ENCODE measurements around the gene SIGLEC11.
"Not testable (repeated sequence)": the region's sequence is repeated elsewhere in the genome, so short reads cannot be mapped to it uniquely, and the experiment has no call there.

Gene SIGLEC11

DNA sequence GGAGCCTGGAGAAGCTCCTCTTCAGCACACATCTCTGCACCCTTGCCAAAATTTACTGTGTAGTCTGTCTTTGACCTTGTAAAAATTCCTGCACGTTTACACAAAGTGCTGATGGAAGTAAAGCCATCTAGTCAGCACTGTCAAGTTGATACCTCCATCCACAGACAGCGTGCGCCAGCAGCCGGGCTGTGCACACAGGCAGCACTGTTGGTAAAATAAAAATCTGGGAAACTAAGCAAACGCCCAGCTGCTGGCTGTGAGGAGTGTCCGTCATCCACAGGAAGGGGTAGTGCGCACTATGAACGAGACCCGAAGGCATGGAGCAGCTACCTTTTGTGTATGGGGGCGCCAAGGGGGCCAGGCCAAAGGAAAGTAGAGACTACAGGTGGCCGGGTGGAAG, 17.4 kb upstream of the SIGLEC11 start:
- no peaks in the 10 kb centered on the region for H3K4me1 ChIP-seq (ENCODE audit: control insufficient read depth, insufficient read depth, low read length)
- H3K27me3 ChIP-seq (ENCODE audit: control insufficient read depth, insufficient read depth, low read length), result no peaks in the 10 kb centered on the region
- H3K36me3 ChIP-seq (ENCODE audit: control insufficient read depth, insufficient read depth, low read length), result no peaks in the 10 kb centered on the region
- no peak overlapping the region for H3K9ac ChIP-seq (ENCODE audit: low read depth, low read length)
- H3K4me3 ChIP-seq (ENCODE audit: low read depth, low read length), result no peak overlapping the region
- no peaks in the 10 kb centered on the region for H3K9me3 ChIP-seq (ENCODE audit: control insufficient read depth, insufficient read depth, low read length)

DNA sequence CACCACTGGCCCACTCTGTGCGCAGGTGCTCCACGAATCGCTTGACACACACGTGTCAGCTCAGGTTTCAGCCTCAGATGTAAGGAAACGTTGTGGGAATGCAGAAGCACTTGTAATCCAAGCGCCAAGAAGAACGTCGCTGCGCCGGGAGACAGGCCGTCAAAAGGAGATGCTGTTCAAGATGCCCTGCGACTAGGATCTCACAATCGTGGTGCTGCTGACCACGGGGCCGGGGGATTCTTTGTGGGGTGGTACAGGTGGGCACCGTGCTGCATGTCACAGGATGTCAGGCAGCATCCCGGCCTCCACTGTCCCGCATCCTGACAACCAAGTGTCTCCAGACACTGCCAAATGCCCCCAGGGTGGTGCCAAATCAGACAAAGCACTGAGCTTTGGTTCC, 16.9 kb upstream of the SIGLEC11 start:
- H3K4me1 ChIP-seq (ENCODE audit: control insufficient read depth, insufficient read depth, low read length), result no peaks in the 10 kb centered on the region
- no peaks in the 10 kb centered on the region for H3K36me3 ChIP-seq (ENCODE audit: control insufficient read depth, insufficient read depth, low read length)
- H3K4me3 ChIP-seq (ENCODE audit: low read depth, low read length), result no peak overlapping the region
- no peak overlapping the region for H3K9ac ChIP-seq (ENCODE audit: low read depth, low read length)
- no peaks in the 10 kb centered on the region for H3K27me3 ChIP-seq (ENCODE audit: control insufficient read depth, insufficient read depth, low read length)
- no peaks in the 10 kb centered on the region for H3K9me3 ChIP-seq (ENCODE audit: control insufficient read depth, insufficient read depth, low read length)

DNA sequence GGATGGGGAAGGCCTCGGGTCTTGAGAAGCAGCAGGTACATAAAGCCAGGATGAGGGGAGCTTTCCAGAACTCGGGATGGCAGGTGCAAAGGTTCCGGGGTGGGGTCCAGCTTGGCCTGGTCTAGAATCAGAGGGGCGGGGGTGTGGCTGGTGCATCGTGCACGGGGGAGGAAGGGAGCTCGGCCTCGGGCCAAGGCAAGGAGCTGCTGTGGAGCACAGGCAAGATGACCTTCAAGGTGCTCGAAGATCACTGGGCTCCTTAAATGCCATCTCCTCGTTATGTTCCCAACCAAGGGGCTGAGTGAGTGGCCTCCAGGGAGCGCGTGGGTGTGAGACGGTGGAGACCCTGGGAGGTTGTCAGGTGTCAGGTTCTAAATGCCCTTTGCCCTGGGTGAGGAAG, 16.1 kb upstream of the SIGLEC11 start:
- Histone ChIP-seq H3K4me3 (ENCODE audit: low read depth, low read length) (no peak overlapping the region), H3K27me3 (ENCODE audit: control insufficient read depth, insufficient read depth, low read length) (no peaks in the 10 kb centered on the region), H3K36me3 (ENCODE audit: control insufficient read depth, insufficient read depth, low read length) (no peaks in the 10 kb centered on the region), H3K9ac (ENCODE audit: low read depth, low read length) (no peak overlapping the region), H3K9me3 (ENCODE audit: control insufficient read depth, insufficient read depth, low read length) (no peaks in the 10 kb centered on the region), H3K4me1 (ENCODE audit: control insufficient read depth, insufficient read depth, low read length) (no peaks in the 10 kb centered on the region)

DNA sequence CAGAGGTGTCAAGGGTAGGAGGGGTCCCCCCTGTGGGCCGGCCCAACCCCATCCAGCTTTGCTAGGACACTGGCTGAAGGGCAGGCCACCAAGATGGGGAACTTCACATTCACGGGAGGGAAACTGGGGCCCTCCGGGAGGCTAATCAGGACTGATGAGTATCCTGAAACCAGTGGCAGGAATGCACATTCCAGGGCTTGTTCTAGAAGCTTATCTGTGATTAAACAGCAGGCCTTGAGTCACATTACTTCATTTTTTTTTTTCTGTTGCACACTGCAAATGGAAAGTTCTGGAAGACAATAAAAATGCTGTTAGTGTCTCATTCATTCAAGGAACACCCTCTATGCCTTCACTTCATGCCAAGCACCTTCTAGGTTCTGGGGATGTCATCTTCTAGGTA, 15.5 kb upstream of the SIGLEC11 start:
- no peaks in the 10 kb centered on the region for H3K36me3 ChIP-seq (ENCODE audit: control insufficient read depth, insufficient read depth, low read length)
- no peaks in the 10 kb centered on the region for H3K9me3 ChIP-seq (ENCODE audit: control insufficient read depth, insufficient read depth, low read length)
- H3K9ac ChIP-seq (ENCODE audit: low read depth, low read length), result no peak overlapping the region
- H3K4me3 ChIP-seq (ENCODE audit: low read depth, low read length), result no peak overlapping the region
- no peaks in the 10 kb centered on the region for H3K4me1 ChIP-seq (ENCODE audit: control insufficient read depth, insufficient read depth, low read length)
- H3K27me3 ChIP-seq (ENCODE audit: control insufficient read depth, insufficient read depth, low read length), result no peaks in the 10 kb centered on the region

DNA sequence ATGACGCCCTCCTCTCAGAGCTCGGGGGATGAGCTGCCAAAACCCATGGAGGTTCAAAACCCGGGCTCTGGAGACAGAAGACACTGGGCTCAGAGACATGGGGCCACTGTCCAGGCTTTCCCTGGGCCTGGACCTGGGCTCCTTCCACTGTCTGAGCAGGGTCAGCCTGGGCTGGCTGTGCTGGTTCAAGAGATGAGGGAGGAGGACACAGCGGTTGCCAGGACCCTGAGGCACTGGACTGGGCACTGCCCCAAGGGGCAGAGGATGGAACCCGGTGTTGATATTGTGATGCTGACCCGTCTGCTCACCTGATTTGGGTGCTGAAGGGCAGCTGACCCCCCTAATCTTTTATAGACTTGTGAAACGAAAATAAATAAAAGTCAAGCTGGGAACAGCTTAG, 14.1 kb upstream of the SIGLEC11 start:
- Histone ChIP-seq H3K4me1 (ENCODE audit: control insufficient read depth, insufficient read depth, low read length) (no peaks in the 10 kb centered on the region), H3K27me3 (ENCODE audit: control insufficient read depth, insufficient read depth, low read length) (no peaks in the 10 kb centered on the region), H3K9me3 (ENCODE audit: control insufficient read depth, insufficient read depth, low read length) (no peaks in the 10 kb centered on the region), H3K4me3 (ENCODE audit: low read depth, low read length) (no peak overlapping the region), H3K36me3 (ENCODE audit: control insufficient read depth, insufficient read depth, low read length) (no peaks in the 10 kb centered on the region), H3K9ac (ENCODE audit: low read depth, low read length) (no peak overlapping the region)

DNA sequence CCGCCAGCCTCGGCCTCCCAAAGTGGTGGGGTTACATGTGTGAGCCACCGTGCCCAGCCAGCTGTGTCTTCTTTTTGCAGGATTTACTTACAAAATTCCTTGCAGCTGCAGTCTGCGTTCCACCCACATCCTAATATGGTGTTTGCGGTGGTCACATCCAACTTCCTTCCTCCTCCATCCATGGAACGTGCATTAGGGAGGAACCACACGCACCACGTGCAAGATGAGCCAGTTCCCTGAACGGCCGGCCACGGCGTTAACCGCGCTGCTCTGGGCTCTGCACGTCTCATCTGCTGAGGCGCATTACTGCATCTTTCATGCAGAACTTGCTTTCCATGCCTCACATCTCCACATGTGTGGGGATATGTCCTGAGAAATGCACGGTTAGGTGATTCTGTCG, 13.0 kb upstream of the SIGLEC11 start:
- Histone ChIP-seq H3K9me3 (ENCODE audit: control insufficient read depth, insufficient read depth, low read length) (no peaks in the 10 kb centered on the region), H3K4me3 (ENCODE audit: low read depth, low read length) (no peak overlapping the region), H3K9ac (ENCODE audit: low read depth, low read length) (no peak overlapping the region), H3K27me3 (ENCODE audit: control insufficient read depth, insufficient read depth, low read length) (no peaks in the 10 kb centered on the region), H3K36me3 (ENCODE audit: control insufficient read depth, insufficient read depth, low read length) (no peaks in the 10 kb centered on the region), H3K4me1 (ENCODE audit: control insufficient read depth, insufficient read depth, low read length) (no peaks in the 10 kb centered on the region)

DNA sequence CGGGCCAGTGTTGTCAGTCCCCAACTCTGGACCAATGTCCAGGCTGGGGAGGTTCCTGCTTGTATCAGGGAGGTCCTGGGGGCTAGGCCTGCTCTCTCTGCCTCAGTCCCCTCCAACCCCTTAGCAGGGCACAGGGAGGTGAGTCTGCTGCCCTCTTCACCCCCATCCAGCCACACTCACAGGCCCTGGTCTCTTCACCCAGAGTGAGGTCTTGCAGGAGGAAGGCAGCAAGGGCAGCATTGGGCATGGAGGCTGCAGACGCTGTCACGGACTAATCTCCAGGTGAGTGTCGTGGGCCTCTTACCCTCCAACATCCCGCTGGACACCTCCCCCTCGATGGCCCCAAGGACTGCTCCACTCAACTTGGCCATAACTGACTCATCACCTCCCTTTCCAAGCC, 11.9 kb upstream of the SIGLEC11 start:
- H3K4me1 ChIP-seq (ENCODE audit: control insufficient read depth, insufficient read depth, low read length), result no peaks in the 10 kb centered on the region
- no peak overlapping the region for H3K9ac ChIP-seq (ENCODE audit: low read depth, low read length)
- no peaks in the 10 kb centered on the region for H3K36me3 ChIP-seq (ENCODE audit: control insufficient read depth, insufficient read depth, low read length)
- H3K9me3 ChIP-seq (ENCODE audit: control insufficient read depth, insufficient read depth, low read length), result no peaks in the 10 kb centered on the region
- H3K4me3 ChIP-seq (ENCODE audit: low read depth, low read length), result no peak overlapping the region
- no peaks in the 10 kb centered on the region for H3K27me3 ChIP-seq (ENCODE audit: control insufficient read depth, insufficient read depth, low read length)

DNA sequence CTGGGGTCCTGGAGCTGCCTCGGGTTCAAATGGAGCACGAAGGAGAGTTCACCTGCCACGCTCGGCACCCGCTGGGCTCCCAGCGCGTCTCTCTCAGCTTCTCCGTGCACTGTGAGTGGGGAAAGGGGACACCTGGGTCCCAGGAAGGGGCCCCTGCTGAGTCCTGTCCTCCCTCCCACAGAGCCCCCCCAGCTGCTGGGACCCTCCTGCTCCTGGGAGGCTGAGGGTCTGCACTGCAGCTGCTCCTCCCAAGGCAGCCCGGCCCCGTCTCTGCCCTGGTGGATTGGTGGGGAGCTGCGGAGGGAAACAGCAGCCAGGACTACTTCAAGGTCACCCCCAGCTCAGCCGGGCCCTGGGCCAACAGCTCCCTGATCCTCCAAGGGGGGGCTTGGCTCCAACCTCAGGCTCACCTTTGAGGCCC, 11.0 kb upstream of the SIGLEC11 start:
- no peaks in the 10 kb centered on the region for H3K36me3 ChIP-seq (ENCODE audit: control insufficient read depth, insufficient read depth, low read length)
- H3K9ac ChIP-seq (ENCODE audit: low read depth, low read length), result no peak overlapping the region

DNA sequence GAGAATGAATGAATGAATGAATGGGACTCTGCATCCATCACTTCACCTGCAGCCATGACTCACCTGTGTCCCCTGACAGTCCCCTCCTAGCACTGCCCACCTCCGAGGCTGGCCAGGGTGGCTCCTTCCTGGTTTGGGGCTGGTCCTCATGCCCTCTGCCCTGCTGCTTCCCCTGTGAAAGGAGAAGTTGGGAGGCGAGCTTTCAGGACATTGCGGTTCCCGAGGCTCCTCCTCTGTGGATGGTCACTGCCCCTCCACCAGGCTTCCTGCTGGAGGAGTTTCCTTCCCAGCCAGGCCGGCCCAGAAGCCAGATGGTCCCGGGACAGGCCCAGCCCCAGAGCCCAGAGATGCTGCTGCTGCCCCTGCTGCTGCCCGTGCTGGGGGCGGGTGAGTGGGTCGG, 8.4 kb upstream of the SIGLEC11 start:
- H3K36me3 ChIP-seq (ENCODE audit: control insufficient read depth, insufficient read depth, low read length); H3K4me3 ChIP-seq (ENCODE audit: low read depth, low read length); H3K27me3 ChIP-seq (ENCODE audit: control insufficient read depth, insufficient read depth, low read length); H3K9me3 ChIP-seq (ENCODE audit: control insufficient read depth, insufficient read depth, low read length); H3K9ac ChIP-seq (ENCODE audit: low read depth, low read length); H3K4me1 ChIP-seq (ENCODE audit: control insufficient read depth, insufficient read depth, low read length): not testable (repeated sequence)

More for the DNA sequence above, 11.0 kb upstream of the SIGLEC11 start:
- H3K9me3 ChIP-seq (ENCODE audit: control insufficient read depth, insufficient read depth, low read length), result no peaks in the 10 kb centered on the region
- no peak overlapping the region for H3K4me3 ChIP-seq (ENCODE audit: low read depth, low read length)
- H3K4me1 ChIP-seq (ENCODE audit: control insufficient read depth, insufficient read depth, low read length), result no peaks in the 10 kb centered on the region
- no peaks in the 10 kb centered on the region for H3K27me3 ChIP-seq (ENCODE audit: control insufficient read depth, insufficient read depth, low read length)

DNA sequence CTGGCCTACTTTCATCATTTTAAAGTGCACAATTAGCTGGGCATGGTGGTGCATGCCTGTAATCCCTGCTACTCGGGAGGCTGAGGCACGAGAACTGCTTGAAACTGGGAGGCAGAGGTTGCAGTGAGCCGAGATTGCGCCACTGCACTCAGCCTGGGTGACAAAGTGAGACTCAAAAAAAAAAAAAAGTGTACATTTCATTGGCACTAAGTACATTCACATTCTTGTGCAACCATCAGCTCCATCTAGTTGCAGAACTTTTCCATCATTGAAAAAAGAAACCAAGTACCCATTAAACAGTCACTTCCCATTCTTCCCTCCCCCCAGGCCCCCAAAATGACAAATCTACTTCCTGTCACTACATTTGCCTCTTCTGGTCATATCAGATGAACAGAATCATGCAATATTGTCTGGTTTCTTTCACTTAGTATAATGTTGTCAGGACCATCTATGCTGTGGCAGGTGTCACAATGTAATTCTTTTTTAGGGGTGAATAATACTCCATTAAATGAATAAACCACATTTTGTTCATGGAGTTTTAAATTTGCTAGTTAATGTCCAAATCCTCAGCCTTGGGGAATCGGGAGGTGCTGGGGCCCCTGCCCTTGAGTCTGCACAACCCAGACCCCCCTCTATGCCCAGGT, 7.4 kb upstream of the SIGLEC11 start:
- Histone ChIP-seq H3K4me1 (ENCODE audit: control insufficient read depth, insufficient read depth, low read length) (no peaks in the 10 kb centered on the region), H3K4me3 (ENCODE audit: low read depth, low read length) (no peak overlapping the region), H3K9me3 (ENCODE audit: control insufficient read depth, insufficient read depth, low read length) (no peaks in the 10 kb centered on the region), H3K27me3 (ENCODE audit: control insufficient read depth, insufficient read depth, low read length) (no peaks in the 10 kb centered on the region), H3K36me3 (ENCODE audit: control insufficient read depth, insufficient read depth, low read length) (no peaks in the 10 kb centered on the region), H3K9ac (ENCODE audit: low read depth, low read length) (no peak overlapping the region)

DNA sequence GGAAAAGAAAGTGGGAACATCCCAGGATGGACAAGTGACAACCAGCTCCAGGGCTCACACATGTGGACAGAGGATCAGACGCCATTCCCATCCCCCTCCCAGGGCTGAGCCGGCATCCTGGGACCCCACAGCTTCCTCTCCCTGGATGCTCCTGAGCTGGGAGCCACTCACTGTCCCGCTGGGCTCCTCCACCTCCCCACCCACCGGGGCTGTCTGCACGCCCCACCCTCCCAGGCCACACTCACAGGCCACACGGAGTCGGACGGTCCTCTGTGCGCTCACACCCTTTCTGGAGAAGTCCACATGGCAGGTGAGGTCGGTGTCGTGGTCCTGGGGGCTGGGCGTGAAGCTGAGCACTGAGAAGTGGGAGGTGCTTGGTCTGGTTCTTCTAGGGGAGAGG, 1.1 kb downstream of the SIGLEC11 start:
- H3K36me3 ChIP-seq (ENCODE audit: control insufficient read depth, insufficient read depth, low read length); H3K4me3 ChIP-seq (ENCODE audit: low read depth, low read length); H3K9ac ChIP-seq (ENCODE audit: low read depth, low read length); H3K9me3 ChIP-seq (ENCODE audit: control insufficient read depth, insufficient read depth, low read length); H3K4me1 ChIP-seq (ENCODE audit: control insufficient read depth, insufficient read depth, low read length); H3K27me3 ChIP-seq (ENCODE audit: control insufficient read depth, insufficient read depth, low read length): not testable (repeated sequence)

DNA sequence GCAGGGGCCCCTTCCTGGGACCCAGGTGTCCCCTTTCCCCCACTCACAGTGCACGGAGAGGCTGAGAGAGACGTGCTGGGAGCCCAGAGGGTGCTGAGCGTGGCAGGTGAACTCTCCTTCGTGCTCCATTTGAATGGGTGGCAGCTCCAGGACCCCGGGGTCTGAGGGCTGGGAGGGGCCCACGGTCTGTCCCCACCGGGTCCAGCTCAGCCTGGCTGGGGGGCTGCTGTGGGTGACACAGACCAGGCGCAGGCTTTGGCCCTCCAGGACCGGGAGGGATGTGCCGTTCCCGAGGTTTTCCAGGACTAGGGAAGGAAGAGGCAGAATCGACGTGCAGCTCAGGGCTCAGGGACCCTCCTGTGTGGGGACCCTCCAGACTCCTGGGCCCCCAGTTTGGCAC, 2.4 kb downstream of the SIGLEC11 start:
- H3K4me1 ChIP-seq (ENCODE audit: control insufficient read depth, insufficient read depth, low read length), result peaks cover 17% of the 10 kb centered on the region
- H3K9me3 ChIP-seq (ENCODE audit: control insufficient read depth, insufficient read depth, low read length); H3K4me3 ChIP-seq (ENCODE audit: low read depth, low read length); H3K27me3 ChIP-seq (ENCODE audit: control insufficient read depth, insufficient read depth, low read length); H3K36me3 ChIP-seq (ENCODE audit: control insufficient read depth, insufficient read depth, low read length); H3K9ac ChIP-seq (ENCODE audit: low read depth, low read length): not testable (repeated sequence)

DNA sequence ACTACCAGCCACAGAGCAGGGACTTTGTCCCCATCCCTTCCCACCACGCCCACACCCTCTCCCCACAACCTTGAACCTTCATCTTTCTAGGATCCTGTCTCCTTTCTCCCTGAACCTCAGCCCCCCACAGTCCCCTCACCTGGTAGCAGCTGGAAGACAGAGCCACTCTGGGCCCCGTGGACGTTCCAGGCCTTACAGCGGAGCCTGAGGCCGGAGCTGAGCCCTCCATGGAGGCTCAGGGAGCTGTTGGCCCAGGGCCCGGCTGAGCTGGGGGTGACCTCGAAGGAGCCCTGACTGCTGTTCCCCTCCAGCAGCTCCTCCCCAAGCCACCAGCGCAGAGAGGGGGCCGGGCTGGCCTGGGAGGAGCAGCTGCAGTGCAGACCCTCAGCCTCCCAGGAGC, 2.8 kb downstream of the SIGLEC11 start:
- H3K27me3 ChIP-seq (ENCODE audit: control insufficient read depth, insufficient read depth, low read length); H3K9me3 ChIP-seq (ENCODE audit: control insufficient read depth, insufficient read depth, low read length); H3K36me3 ChIP-seq (ENCODE audit: control insufficient read depth, insufficient read depth, low read length); H3K4me3 ChIP-seq (ENCODE audit: low read depth, low read length); H3K9ac ChIP-seq (ENCODE audit: low read depth, low read length): not testable (repeated sequence)
- H3K4me1 ChIP-seq (ENCODE audit: control insufficient read depth, insufficient read depth, low read length), result peaks cover 20% of the 10 kb centered on the region
